SHP77 (cell line): Measurements from ENCODE around the gene KLK12.

ENCODE experiments used
- DNase-seq, 2 experiments: peaks; one replicate each; lab custom pipeline; 2025; lab: John Stamatoyannopoulos, UW

KLK12 gene, protein sequence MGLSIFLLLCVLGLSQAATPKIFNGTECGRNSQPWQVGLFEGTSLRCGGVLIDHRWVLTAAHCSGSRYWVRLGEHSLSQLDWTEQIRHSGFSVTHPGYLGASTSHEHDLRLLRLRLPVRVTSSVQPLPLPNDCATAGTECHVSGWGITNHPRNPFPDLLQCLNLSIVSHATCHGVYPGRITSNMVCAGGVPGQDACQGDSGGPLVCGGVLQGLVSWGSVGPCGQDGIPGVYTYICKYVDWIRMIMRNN

DNA sequence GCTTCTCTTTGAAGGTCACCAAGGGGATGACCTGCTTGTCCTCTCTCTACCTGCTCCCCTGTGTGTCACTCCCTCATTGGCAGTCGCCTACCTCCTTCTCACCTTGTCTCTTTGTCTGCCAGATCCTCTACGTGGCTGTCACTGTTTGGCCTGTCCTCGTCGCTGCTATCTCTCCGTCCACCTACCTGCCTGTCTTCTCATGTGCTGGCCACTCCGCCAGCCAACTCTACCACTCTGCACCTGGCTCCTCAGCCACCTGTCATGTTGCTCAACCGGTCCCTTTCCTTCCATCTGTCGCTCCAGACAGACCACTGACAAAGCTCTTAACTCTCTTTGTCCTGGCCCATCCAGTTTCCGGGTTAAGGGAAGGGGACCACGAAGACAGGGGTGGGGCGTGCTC, at the start of gene KLK12:
KLK12 (minus strand) TSS at position 299 of the 400 bp plus-strand sequence. CDS start 381 bp downstream, outside the sequence.
- DNase-seq: peak; percentile 17 to 42

DNA sequence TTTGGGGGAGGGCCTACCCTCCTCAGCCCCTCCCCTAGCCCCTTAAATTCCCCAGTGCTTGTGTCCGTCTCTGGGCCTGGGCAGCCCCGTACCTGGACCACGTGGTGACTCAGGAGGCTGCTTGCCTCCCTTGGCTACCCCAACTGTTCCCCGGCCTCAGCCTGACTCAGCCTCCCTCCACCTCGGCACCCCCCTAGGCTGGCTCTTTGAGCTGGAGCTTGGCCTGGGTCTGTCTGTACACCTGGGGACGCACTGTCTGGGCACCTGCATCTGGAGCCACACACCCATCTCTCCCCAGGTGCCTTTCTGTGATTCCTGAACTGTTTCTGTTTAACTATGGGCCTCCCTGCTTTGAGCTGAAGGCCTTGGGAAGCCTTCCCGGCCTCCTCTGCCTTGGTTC, 49.7 kb upstream of the KLK12 start:
- no peak for DNase-seq

DNA sequence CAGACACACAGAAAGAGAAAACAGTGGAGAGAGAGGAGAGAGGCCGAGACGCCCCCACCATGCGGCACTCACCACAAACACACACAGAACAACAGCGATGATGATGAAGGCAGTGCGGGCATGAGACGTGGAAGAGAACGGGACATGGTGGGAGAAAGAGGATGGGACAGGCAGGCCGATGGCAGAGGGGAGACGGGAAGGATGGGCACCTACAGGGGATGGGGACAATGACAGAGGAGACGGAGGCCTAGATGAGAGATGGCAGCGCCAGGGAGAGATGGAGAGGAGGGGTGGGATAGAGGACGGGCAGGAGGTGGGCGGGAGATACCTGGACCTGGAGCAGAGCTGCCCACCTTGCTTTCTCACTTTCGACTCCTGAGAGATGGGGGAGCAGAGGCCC, 49.0 kb upstream of the KLK12 start:
- DNase-seq: no peak

DNA sequence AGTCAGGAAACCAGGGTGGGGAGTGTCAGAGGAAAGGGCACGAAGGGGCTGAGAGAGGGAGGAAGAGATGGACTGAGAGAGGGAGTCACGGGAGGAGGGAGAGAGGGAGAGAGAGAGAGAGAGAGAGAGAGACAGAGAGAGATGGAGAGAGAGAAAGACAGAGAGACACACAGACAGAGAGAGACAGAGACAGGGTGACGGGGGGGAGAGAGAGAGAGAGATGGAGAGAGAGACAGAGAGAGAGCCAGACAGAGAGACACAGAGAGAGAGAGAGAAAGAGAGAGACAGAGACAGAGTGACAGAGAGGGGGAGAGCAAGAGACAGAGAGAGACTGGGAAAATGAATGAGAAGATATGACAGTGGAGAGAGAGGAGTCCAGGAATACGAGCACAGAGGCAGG, 48.4 kb upstream of the KLK12 start:
- no peak for DNase-seq

DNA sequence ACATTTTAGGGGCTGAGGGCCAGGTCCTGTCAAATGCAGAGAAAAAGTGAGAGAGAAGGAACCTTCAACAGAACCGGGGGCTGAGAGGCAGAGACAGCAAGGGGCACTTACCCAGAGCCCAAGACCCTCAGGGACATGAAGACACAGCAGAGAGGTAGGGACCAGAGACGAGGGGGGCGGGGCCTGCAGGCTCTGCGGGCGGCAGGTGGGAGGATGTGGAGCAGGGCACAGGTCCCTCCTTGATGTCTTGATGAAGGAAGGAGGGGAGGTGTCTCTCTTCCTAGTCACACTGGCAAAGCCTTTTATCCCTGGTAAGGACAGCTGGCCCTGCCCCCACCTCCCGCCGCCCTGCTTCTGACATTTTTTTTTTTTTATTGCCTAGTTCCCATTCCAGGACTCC, 47.8 kb upstream of the KLK12 start, which contains the start of gene KLK14:
KLK14 (minus strand) TSS at position 277 of the 400 bp plus-strand sequence; CDS start at position 4, 273 bp downstream.
- DNase-seq: no peak

DNA sequence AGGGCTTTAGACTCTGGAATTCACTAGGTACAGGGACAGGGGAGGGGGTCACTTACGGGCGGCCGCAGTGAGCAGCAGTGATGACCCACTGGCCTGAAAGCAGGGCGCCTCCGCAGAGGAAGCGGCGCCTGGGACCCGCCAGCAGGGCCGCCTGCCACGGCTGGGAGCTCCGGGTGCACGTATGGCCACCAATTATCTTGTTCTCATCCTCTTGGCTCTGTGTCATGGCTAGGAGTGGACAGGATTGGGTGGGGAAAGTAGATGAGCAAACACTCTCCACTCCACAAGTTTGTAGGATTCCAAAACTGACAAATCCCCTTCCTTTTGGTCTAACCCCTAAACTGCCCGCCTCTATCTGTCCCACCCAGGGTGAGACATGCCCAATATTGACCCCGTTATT, 46.7 kb upstream of the KLK12 start:
- no peak for DNase-seq

DNA sequence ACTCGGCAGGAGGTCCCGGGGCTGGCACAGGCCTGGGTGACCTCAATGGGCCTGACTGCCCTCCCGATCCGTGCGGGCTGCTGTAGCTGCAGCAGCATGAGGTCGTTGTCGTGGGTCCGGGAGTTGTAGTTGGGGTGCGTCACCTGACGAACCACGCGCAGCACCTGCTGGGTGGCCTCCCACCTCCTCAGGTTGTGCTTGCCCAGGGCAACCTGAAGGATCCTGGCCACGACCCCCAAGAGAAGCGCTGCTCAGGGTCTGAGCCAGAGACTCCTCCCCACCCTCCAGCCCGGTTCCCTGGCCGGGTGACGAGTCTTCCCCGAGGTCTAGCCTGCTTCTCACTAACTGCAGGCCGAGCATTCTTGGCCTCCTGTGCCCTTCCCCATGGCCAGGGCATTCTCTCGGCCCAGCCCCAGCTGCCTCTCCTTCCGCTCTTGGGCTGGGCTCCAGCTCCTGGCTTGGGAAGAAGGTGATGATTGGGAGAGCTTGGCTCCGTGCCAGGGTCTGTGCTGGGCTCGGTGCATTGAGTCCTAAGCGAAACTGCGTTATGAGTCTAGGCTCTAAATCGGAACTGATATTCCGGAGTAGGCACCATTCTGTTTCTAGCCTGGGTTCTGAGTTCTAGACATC, 44.8 kb upstream of the KLK12 start:
- peak; percentile 38 to 82 for DNase-seq

DNA sequence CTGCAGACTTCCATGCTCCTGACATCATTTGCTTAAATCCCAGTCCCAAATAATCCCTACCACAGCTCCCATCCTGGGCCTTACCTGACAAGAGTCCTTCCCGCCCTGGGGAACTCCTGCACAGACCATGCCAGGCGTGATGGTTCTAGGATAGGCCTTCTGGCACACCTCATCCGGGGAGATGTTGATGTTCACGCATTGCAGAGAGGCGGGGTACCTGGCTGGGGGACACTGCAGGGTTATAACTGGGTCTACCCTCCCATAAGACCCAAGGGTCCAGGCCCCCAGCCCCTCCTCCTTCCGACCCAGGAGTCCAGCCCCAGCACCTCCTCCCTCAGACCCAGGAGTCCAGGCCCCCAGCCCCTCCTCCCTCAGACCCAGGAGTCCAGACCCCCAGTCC, 43.9 kb upstream of the KLK12 start:
- no peak for DNase-seq

DNA sequence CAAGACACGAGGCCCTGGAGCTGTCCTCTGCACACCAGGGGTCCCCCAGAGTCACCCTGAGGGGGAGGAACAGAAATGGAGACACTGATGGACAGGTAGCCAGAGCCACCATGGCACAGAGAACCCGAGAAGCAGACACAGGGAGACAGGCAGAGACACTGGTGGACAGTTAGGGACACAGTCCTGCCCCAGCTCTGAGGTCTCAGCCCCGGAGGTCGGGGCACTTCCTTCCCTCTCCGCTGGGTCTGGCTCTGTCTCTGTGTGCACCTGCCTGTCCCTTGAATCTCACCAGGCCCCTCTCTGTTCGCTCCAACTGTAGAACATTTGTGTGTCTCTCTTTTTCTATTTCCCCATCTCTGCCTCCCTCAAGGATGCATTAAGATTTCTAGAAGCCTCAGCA, 43.3 kb upstream of the KLK12 start:
- DNase-seq: no peak

DNA sequence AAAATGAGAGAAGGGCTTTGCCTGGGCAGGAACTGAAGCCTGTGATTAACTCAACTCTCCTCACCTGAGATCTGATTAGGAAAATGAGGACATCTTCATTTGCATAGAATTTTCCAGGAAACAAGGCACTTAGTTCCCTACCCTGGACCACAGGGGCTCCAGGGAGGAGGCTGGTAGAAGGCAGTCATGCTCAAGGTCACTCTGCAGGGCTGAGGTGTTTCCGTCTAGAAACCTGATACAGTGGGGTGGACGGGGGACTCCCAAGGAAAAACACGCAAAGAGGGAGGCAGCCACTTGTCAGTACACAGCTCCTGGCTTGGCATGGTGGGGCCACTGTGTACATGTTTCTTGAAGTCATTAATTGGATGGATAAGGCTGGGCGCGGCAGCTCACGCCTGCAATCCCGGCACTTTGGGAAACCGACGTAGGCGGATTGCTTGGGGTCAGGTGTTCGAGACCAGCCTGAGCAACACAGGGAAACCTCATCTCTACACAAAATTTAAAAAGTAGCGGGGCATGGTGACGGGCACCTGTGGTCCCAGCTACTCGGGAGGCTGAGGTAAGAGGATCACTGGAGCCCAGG, 41.9 kb upstream of the KLK12 start:
- no peak for DNase-seq

DNA sequence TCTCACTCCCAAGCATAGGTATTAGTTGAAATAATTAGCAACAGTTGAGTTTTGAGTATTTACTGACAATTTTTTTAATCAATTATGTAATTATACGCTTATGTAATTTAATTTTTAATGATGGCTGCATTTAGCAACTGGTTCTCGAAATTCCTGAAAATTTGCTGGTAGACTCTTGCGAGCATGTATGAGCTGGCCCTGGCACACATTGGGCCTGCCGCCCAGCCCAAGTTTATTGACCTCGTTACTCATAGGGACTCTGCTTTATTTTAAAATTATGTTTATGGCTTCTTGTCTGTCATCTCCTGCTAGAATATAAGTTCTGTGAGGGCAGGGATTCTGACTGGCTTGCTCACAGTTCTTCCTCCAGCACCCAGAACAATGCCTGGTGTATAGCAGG, 41.2 kb upstream of the KLK12 start:
- DNase-seq: no peak

DNA sequence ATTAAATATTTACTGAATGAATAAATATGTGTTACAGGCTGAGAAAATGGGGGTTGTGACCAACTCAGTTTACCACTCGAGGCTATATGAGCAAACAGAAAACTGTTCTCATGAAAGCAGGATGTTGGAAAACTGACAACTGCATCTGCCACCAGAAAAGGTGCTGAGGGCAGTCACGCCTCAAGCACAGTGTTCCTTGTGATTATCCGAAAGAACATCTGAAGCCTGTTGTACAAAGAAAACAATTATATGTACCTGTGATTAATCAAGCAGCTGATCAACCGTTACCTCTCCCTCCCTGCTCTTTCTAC, 36.2 kb upstream of the KLK12 start:
- no peak for DNase-seq

DNA sequence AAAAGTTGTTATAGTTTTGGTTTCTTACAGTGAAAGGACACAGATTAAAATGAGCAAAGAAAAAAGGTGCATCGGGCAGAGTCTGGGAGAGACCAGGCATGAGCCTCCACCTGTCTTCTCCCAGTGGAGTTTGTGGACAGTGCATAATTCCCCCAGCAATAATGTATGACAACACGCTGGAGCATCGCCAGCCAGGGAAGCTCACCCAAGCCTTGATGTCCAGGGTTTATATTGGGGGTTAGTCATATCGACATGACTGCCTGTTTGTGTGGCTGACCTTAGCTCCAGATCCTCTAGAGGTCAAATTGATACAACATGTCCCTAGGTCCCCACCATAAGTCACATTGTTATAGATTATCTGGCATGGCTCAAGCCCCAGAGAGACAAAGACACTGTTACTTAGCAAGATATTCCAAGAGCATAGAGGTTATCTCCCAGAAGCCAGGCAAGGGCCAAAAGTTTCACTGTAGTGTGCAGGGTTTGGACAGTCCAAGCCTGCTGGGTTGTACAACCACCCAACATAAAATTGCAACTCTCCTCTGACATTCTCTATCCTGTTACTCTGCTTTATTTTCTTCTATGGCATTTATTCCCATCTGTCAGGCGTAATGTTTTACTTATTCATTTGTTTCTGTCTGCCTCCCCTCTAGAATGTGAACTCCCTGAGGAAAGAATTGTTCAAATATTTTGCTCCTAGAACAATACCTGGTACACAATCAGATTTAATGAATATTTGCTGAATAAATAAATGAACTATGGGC, 35.7 kb upstream of the KLK12 start:
- DNase-seq: peak; percentile 16 to 34

DNA sequence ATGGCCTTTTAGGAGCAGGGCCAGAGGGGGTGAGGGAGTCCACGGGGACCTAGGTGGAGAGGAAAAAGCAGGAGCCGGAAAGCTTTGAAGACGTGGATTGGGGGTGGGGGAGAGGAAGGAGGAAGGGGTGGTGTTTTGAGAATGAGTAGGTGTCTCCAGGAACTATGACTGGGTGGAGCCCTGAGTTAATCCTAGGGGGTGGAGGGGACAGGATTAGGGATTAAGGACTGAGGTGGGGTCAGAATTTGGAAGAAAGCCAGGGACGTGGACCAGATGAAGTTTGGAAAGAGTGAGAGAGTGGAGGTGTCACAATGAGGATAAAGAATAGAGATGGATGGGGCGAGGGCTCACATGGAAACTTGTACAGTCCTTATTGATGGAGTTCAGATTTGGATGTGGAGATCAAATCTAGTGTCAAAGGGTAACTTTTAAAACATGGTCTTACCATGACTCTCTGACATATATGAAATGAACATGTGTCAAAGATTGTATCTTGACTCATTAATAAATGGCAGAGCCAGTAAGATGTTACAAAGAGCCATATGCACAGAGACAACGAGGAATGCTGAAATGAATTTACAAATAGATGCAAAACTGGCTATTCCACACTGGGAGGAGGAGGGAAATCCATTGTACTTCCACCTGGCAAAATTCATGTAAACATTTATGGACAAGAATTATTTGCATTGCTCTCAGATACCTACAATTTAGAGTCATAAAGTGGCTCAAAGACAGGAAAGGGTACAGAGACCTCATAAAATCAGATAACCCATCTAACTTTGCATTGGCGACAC, 31.8 kb upstream of the KLK12 start:
- DNase-seq: no peak

DNA sequence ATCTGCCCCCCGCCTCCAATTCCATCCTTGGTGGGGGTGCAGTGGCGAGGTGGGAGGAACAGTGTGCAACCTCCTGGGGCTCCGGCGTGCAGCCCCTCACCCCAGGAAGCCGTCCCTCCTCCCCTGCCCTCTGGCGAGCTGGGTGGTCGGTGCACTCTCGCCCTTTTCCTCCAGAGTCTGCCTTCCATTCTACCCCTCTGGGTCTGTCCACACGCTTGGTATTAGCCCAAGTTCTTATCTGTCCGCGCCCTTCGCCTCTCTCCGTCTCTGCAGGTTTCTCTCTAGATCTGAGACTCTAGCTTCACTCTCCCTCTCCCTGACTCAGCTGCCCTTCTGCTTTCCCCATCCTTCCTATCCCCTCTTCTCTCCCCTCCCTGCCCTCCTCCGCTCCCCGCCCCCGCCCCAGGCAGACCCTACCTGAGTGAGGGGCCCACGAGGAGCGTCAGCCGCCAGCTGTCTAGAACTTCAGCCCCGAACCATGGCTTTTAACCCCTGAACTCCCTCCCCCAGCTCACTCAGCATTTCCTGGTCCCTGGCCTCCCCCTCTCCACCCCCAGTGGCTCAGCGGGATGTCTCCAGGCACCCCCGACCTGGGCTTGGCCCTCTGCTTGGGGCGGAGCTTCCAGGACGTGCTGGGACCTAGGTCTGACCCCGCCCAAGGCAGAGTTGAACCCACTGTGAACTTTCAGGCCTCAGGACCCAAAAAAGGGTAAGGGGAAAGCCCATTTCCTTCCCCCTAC, 30.6 kb upstream of the KLK12 start:
- no peak for DNase-seq

DNA sequence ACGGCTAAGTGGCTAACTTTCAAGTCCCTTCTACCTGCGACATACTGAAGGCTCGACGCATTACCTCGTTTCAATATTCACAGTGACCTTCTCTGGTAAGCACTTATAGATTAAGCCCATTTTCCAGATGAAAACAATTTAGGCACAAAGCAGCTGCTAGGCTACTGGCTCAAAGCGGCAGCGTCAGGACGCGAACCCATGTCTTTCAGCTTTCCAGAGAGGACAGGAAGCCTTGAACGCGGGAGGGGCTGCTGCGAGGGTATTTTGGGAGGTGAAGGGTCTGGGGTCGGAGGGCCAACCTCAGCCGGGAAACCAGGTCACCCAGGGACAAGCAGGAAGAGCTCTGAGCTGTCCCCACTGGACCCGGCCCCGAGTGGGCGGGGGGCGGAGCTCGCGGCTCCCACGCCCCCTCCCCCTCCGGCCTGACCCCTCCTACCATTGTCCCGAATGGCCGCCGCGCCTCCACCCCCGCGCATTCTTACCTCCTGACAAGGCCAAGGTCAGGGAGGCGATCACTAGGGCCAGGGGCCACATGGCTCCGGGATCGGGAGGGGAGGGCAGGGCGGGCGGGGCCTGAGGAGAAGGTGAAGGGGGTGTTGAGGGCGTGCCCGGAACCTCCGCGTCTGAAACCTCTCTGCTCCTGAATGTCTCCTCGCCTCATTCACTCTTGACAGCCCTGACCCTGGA, 29.9 kb upstream of the KLK12 start, which contains the start of gene KLK13:
KLK13 (minus strand) TSS at position 559 of the 687 bp plus-strand sequence; CDS start at position 534, 25 bp downstream.
- no peak for DNase-seq

DNA sequence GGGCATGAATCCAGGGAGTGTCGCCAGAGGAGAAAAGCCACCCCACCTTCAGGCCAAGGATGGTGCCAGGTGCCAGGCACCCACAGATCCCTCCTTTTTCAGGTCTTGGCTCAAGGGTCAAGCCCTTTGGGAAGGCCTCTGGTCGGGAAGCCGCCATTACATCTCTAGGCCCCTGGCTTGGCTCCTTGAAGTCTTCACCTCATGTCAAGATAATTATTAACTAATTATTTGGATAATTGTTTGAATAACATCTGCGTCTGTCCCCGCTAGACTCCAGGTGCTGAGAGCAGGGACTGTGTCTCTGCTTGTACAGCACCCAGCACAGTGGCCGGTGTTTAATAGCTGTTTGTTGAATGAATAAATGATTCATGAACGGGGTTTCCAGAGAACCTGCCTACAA, 28.9 kb upstream of the KLK12 start:
- DNase-seq: no peak

DNA sequence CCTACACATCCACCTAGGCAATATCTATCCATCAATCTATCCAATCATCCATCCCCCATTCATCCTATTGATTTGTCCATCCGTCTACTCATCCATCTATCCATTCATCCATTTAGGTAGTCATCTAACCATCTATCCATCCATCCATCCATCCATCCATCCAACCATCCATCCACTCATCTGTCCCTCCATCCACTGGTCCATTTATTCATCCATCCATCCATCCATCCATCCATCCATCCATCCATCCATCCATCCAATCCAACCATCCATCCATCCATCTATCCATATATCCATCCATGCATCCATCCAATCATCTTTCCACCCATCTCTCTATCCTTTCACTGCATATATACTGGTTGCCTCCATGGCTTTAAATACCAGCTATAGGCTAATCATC, 26.2 kb upstream of the KLK12 start:
- DNase-seq: no peak

DNA sequence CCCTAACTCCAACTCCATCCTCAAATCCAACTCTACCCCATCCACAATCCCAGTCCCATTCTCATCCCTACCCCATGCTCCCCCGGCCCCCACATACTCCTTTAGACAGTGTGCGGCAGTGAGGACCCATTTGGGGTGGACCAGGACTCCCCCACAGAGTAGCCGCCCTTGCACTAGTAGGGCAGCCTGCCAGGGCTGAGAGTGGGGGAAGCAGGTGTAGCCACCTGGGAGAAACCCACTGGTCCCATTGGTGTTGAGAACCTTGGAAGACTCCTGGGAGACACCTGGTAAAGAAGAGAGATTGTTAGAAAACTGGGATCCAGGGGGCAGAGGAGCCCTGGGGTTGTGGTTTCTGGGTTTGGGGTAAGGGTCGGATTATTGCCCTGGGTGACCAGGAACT, 25.5 kb upstream of the KLK12 start:
- no peak for DNase-seq

DNA sequence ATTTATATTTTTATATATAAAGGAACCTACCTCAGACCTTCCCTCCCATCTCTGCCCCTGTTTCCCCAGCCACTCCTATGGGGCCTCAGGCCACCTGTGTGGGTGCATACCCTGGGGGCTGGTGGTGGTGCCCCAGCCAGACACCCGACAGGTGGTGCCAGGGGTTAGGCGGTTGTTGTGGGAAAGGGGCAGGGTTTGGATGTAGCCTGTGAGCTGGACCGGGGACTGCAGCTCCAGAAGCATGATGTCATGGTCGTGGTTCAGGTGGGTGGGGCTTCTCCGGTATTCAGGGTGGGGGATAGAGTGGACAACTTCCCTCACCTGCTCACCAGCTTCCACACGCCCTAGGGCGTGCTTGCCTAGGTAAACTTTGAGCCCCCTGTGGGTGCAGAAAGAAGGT, 24.9 kb upstream of the KLK12 start:
- no peak for DNase-seq

DNA sequence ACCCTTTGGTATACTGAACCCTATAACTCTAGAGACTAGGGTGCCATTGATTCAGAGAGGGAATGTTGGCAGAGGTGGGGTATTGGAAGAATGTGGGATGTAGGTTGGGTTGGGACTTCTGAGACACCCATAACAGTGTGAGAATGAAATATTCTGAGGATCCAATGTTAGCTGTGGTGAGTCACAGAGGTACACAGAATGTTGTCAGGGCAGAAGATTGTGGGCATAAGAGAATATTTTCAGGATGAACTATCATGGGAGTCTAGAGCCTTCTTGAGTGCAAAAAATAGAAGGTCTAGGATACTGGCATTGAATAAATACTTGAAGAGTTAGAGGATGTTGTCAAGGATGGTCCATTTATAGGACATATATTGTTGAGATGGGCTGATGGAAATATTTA, 21.1 kb upstream of the KLK12 start:
- no peak for DNase-seq
